ENCODE measurements around the gene RBM28. TPM values are rescaled to one million over a fixed set of nuclear protein-coding genes. Genes with fewer than 3 reads are reported as not detected.

The RBM28 gene
- total and polyA plus RNA-seq, 10 of the 15 experiments (the other 5 are each of a cell fraction or from before 2014, with no cell fraction given) = 14.3 to 50.4 (median 32.8) TPM

- RAD21 ChIA-PET (ENCODE audit: unreplicated experiment) = no interaction called here
- H2AFZ ChIP-seq (ENCODE audit: control insufficient read depth, low read depth, low read length) = no peak overlapping the region
- POLR2A ChIA-PET = no interaction called here
- no peak for DNase-seq (ENCODE audit: low read depth, low spot score)
- H3K9ac ChIP-seq (ENCODE audit: control insufficient read depth, insufficient read depth, low read length) = no peak overlapping the region
- no peaks in the 10 kb centered on the region for H3K79me2 ChIP-seq (ENCODE audit: control insufficient read depth, insufficient read depth, low read length)
- SMC1A ChIA-PET (ENCODE audit: uncharacterized antibody, unreplicated experiment) = no interaction called here
- H4K20me1 ChIP-seq (ENCODE audit: control insufficient read depth, insufficient read depth) = no peaks in the 10 kb centered on the region
- H3K4me2 ChIP-seq (ENCODE audit: control insufficient read depth, insufficient read depth) = no peak overlapping the region
- ATAC-seq = no peak
- BruUV-seq (replicated peaks) = no TSS peak
- no peaks in the 10 kb centered on the region for H3K9me3 ChIP-seq (replicated peaks; ENCODE audit: control insufficient read depth, insufficient read depth, low read length)
- H3K4me3 ChIP-seq = no peak overlapping the region
- 39% methylated on average over 11 of the region's 12 CpGs for WGBS (ENCODE audit: insufficient coverage, insufficient replicate concordance, low lambda C conversion rate, missing lambda C conversion rate)
- H3K27me3 ChIP-seq (replicated peaks in 1 of 2; ENCODE audit: control insufficient read depth in 2 of 2, insufficient read depth in 2 of 2, low read length in 1 of 2) = no peaks in the 10 kb centered on the region; a peak in 1 of 4 replicates
- in situ Hi-C loops (cut with MboI) (no loop called here), intact Hi-C loops (cut with micrococcal nuclease; ENCODE audit: unreplicated experiment) (no loop called here)
- H3K4me1 ChIP-seq (ENCODE audit: control insufficient read depth, insufficient read depth, low read length) = no peaks in the 10 kb centered on the region
- TF ChIP-seq BMI1 (IDR thresholded peaks at IDR 0.05; ENCODE audit: borderline replicate concordance) (no peak), MYC (IDR thresholded peaks at IDR 0.05; ENCODE audit: insufficient read depth, insufficient read length, insufficient replicate concordance, low read length, severe bottlenecking) (no peak), ASH2L (IDR thresholded peaks at IDR 0.05; ENCODE audit: borderline replicate concordance, low read depth) (no peak), E4F1 (IDR thresholded peaks at IDR 0.05; ENCODE audit: borderline replicate concordance, partially characterized antibody) (no peak), CHD1 (IDR thresholded peaks at IDR 0.05; ENCODE audit: low read depth, low read length) (no peak), TARDBP (IDR thresholded peaks at IDR 0.05; ENCODE audit: borderline replicate concordance) (no peak), YBX1 (IDR thresholded peaks at IDR 0.05) (no peak)
- FAIRE-seq = no peak
- H3K27ac ChIP-seq (ENCODE audit: control insufficient read depth, insufficient read depth) = no peak overlapping the region
- H3K36me3 ChIP-seq (ENCODE audit: control insufficient read depth in 2 of 2, insufficient read depth in 2 of 2, low read length in 1 of 2) = no peaks in the 10 kb centered on the region
- CTCF ChIA-PET = no interaction called here
These were observed 83.5 kb downstream of the RBM28 start for GRCh38 chr7:128260069-128260795.
